ENCODE data around the gene CCDC159. TPM values are rescaled to one million over a fixed set of nuclear protein-coding genes. Genes with fewer than 3 reads are reported as not detected.

CCDC159 gene
- total RNA-seq, 3 donors from 2014 or later (not counting 1 experiment from before 2014, with no cell fraction given): 86.9 to 94.9 (median 91.8) TPM

DNA sequence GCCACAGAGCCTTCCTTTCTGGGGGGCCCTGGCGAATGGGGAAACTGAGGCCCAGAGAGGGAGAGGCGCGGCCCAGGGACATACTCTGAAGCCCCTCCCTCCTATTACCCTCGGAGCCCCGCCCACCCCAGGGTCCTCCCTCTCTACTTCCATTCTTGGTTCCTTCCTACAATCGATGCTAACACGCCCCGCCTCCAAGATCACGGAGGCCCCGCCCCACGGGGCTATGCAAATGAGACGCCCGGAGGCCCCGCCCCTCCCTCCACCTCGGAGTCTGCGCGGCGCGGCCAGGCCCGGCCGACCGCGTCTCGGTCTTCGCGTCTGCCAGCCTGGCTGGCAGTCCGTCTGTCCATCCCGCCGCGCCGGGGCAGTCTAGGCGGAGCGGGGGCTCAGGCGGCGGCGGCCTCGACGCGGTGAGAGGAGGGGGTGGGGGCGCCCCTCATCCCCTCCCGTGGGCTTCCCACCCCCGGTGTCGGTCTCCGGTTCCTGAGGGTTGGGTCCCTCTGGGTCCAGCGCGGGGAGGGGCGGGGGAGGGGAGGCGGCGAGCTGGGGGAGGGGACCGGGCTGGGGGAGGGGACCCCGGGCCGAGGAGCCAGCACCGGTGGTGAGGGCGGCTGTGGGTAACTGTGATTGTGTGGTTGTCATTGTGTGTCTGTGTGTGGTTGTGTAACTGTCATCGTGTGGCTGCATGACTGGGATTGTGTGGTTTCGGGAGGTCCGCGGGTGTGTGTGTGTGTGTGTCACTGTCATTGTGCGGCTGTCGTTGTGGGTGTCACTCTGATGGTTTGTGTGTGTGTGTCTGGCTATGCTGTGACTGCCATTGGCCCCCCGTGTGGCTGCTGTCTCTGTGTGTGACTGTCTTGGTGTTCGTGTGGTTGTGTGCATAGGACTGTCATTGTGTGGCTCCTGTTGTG lies 9.1 kb downstream of the CCDC159 start, which contains the start of gene PLPPR2:
TSS of gene PLPPR2 (plus strand) at position 273 of the 914 bp plus-strand sequence. CDS start 2,242 bp downstream, outside the sequence.
- ATAC-seq: peak; percentile 95 to 97 (median 96)
- peak within 1 kb of the TSS; percentile 5 to 89 for H3K27ac Mint-ChIP-seq
- no peaks in the 10 kb centered on the region for H3K36me3 Mint-ChIP-seq
- no peaks in the 10 kb centered on the region for H3K27me3 ChIP-seq (ENCODE audit: control insufficient read depth, insufficient read depth, low read length)
- peaks cover 12 to 21% of the 10 kb centered on the region in 2 donors for H3K4me1 Mint-ChIP-seq
- intact Hi-C loops (cut with micrococcal nuclease): loop anchor here (1.0 to 2.0 kb wide), 2 partner anchors 9 to 19 kb away; partner anchors contain the start of genes CCDC159, SWSAP1 and TMEM205
- H3K36me3 ChIP-seq (ENCODE audit: control insufficient read depth, insufficient read depth, low read length): no peaks in the 10 kb centered on the region
- H3K9me3 Mint-ChIP-seq: no peaks in the 10 kb centered on the region
- TF ChIP-seq, protein P1, sequence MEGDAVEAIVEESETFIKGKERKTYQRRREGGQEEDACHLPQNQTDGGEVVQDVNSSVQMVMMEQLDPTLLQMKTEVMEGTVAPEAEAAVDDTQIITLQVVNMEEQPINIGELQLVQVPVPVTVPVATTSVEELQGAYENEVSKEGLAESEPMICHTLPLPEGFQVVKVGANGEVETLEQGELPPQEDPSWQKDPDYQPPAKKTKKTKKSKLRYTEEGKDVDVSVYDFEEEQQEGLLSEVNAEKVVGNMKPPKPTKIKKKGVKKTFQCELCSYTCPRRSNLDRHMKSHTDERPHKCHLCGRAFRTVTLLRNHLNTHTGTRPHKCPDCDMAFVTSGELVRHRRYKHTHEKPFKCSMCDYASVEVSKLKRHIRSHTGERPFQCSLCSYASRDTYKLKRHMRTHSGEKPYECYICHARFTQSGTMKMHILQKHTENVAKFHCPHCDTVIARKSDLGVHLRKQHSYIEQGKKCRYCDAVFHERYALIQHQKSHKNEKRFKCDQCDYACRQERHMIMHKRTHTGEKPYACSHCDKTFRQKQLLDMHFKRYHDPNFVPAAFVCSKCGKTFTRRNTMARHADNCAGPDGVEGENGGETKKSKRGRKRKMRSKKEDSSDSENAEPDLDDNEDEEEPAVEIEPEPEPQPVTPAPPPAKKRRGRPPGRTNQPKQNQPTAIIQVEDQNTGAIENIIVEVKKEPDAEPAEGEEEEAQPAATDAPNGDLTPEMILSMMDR (IDR thresholded peaks at IDR 0.05): no peak
- no peaks in the 10 kb centered on the region for H3K9me3 ChIP-seq (ENCODE audit: control insufficient read depth, insufficient read depth, low read length)
- DNase-seq: peak; percentile 91 to 92
- H3K4me3 ChIP-seq (ENCODE audit: low read length): no peak within 1 kb of the TSS
- WGBS (ENCODE audit: insufficient coverage): 4% methylated on average over 60 of the region's 62 CpGs
- peak within 1 kb of the TSS; percentile 80 for H3K4me3 Mint-ChIP-seq
- no peaks in the 10 kb centered on the region for H3K27me3 Mint-ChIP-seq (ENCODE audit: low read depth in 2 of 2)
- peaks cover 14% of the 10 kb centered on the region for H3K4me1 ChIP-seq (ENCODE audit: control insufficient read depth, insufficient read depth, low read length)
- H3K27ac ChIP-seq (ENCODE audit: low read length): no peak within 1 kb of the TSS

DNA sequence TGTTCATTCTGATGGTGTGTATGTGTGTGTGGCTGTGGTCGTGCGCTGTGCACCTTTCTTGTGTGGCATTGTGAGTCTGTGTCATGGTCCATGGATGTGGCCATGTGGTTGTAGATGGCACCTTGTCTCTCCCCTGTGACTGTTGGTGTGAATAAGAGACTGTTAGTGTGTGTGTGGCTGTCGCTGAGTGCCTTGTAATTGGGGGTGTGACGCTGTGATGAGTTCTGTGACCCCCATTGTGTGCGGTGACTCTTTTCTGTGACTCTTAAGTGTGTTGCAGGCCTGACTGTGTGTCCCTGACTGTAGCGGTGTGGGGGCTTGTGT lies 9.7 kb downstream of the CCDC159 start:
- Mint-ChIP-seq H3K4me1 (peaks cover 12 to 21% of the 10 kb centered on the region in 2 donors), H3K27me3 (ENCODE audit: low read depth in 2 of 2) (no peaks in the 10 kb centered on the region), H3K36me3 (no peaks in the 10 kb centered on the region), H3K9me3 (no peaks in the 10 kb centered on the region), H3K27ac (peak overlapping the region; percentile 5 to 89), H3K4me3 (peak overlapping the region; percentile 80)
- Histone ChIP-seq H3K4me3 (ENCODE audit: low read length) (no peak overlapping the region), H3K36me3 (ENCODE audit: control insufficient read depth, insufficient read depth, low read length) (no peaks in the 10 kb centered on the region), H3K9me3 (ENCODE audit: control insufficient read depth, insufficient read depth, low read length) (no peaks in the 10 kb centered on the region), H3K4me1 (ENCODE audit: control insufficient read depth, insufficient read depth, low read length) (peaks cover 14% of the 10 kb centered on the region), H3K27ac (ENCODE audit: low read length) (no peak overlapping the region), H3K27me3 (ENCODE audit: control insufficient read depth, insufficient read depth, low read length) (no peaks in the 10 kb centered on the region)
- DNase-seq (no peak), ATAC-seq (peak in 2 of 3 donors; percentile 26 to 35)
- TF ChIP-seq, protein P1 (IDR thresholded peaks at IDR 0.05): no peak
- intact Hi-C loops (cut with micrococcal nuclease): no loop called here
- 96% methylated on average over 6 of the region's 6 CpGs for WGBS (ENCODE audit: insufficient coverage)

DNA sequence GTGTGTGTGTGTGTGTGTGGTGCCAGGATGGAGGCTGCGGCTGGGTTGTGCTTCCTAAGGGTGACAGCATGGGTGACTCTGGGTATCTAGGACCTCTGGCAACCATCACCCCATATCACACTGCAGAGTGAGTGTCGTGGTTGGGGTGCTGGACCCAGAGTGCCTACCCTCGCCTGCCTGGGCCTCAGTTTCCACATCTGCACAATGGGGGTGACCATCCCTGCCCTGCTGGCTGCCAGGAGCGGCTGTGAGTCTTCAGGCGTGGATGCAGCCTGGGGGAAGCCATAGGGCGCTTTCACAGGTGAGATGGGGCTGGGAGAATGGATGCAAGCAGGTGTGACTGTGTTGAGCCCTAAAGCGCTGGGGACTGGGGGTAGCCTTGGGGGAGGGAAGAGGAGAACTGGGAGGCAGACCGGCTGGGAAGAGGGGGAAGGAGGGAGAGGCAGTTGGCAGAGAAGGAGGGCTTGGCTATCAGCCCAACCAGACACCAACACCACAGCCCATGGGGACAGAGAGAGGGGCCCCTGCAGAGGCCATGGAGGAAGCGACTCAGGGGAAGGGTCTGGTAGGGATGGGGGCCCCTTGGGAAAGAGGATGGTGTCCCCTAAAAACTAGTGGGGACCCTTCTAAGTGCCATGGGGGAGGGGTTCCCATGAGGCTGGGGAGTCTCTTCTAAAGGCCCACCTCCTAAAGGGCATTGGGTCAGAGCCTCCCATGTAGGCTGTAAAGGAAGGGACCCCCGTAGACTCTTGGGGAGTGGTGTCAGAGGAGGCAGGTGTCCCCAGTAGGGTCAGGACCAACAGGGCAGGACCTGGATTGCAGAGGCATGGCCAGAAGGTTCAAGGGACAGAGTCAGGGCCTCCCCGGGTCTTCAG lies 10.6 kb downstream of the CCDC159 start:
- H3K4me3 Mint-ChIP-seq: peak overlapping the region; percentile 80
- H3K36me3 Mint-ChIP-seq: no peaks in the 10 kb centered on the region
- H3K27me3 Mint-ChIP-seq (ENCODE audit: low read depth in 2 of 2): no peaks in the 10 kb centered on the region
- intact Hi-C loops (cut with micrococcal nuclease): no loop called here
- 83% methylated on average over 10 of the region's 11 CpGs for WGBS (ENCODE audit: insufficient coverage)
- peaks cover 14% of the 10 kb centered on the region for H3K4me1 ChIP-seq (ENCODE audit: control insufficient read depth, insufficient read depth, low read length)
- H3K9me3 Mint-ChIP-seq: no peaks in the 10 kb centered on the region
- H3K27ac Mint-ChIP-seq: peak overlapping the region; percentile 5 to 89
- no peak for DNase-seq
- H3K4me3 ChIP-seq (ENCODE audit: low read length): no peak overlapping the region
- peaks cover 12 to 21% of the 10 kb centered on the region in 2 donors for H3K4me1 Mint-ChIP-seq
- no peaks in the 10 kb centered on the region for H3K36me3 ChIP-seq (ENCODE audit: control insufficient read depth, insufficient read depth, low read length)
- no peak overlapping the region for H3K27ac ChIP-seq (ENCODE audit: low read length)
- H3K9me3 ChIP-seq (ENCODE audit: control insufficient read depth, insufficient read depth, low read length): no peaks in the 10 kb centered on the region
- no peak for ATAC-seq
- TF ChIP-seq, protein P1 (IDR thresholded peaks at IDR 0.05): no peak
- no peaks in the 10 kb centered on the region for H3K27me3 ChIP-seq (ENCODE audit: control insufficient read depth, insufficient read depth, low read length)

Data from natural killer cell (primary cell).